Endothelial cell of umbilical vein (primary cell): ENCODE measurements around the gene CCDC107. TPM values are rescaled to one million over a fixed set of nuclear protein-coding genes. Genes with fewer than 3 reads are reported as not detected.
A peak's percentile ranks its signal among the peaks of the same experiment; 100 is the strongest.

Experiments
- BruUV-seq: library from RNA; stranded (reverse); fragments of 400-500 nt; replicated peaks from 2 replicates; lab custom pipeline; 2021; lab: Mats Ljungman, UMichigan
- CTCF ChIA-PET: fragments of 300-600, 350-600 bp; sonication (Branson Sonifier 250); formaldehyde crosslinking; loops from one replicate; lab custom pipeline; 2021; ENCODE audit warnings: antibody characterized with exemption, inconsistent platforms; lab: Charles Lee
- POLR2A ChIA-PET: fragments of 300-600, 350-600 bp; sonication (Branson Sonifier 250); formaldehyde crosslinking; loops from one replicate; lab custom pipeline; 2021; ENCODE audit warnings: antibody characterized with exemption, inconsistent platforms; lab: Charles Lee
- DNase-seq: peaks from one replicate; pipeline ENCODE4 v3.0.0-alpha.2; 2011; ENCODE audit warnings: low read depth, low spot score
- FAIRE-seq: peaks from 2 replicates; lab custom pipeline; 2011; peaks lifted over from hg19 to GRCh38; lab: Jason Lieb, UNC
- H2AFZ ChIP-seq: 2 replicates; pipeline ENCODE4 v1.6.0; 2012; ENCODE audit warnings: low read depth, low read length, control low read depth, inconsistent platforms
- H3K27ac ChIP-seq: 2 replicates; pipeline ENCODE4 v1.5.1; 2011; ENCODE audit warnings: low read depth, mild to moderate bottlenecking, control low read depth, low read length, moderate library complexity; ENCODE audit not compliant: insufficient read depth
- H3K27me3 ChIP-seq, 2 experiments: 2 replicates each; pipeline versions ENCODE4 v1.6.0 to v1.6.1; 2011; ENCODE audit warnings: low read length in 2 of 2, mixed read lengths in 1 of 2; ENCODE audit not compliant: control insufficient read depth in 2 of 2, insufficient read depth in 2 of 2
- H3K36me3 ChIP-seq, 2 experiments: 2 replicates in 1 of 2; 3 replicates in 1 of 2; pipeline ENCODE4 v1.5.1; 2011; ENCODE audit warnings: low read length in 2 of 2, mild to moderate bottlenecking in 1 of 2, moderate library complexity in 1 of 2; ENCODE audit not compliant: control insufficient read depth in 2 of 2, insufficient read depth in 2 of 2; ENCODE audit errors: extremely low read depth in 1 of 2
- H3K4me1 ChIP-seq: 3 replicates; pipeline ENCODE4 v1.5.1; 2011; ENCODE audit warnings: mild to moderate bottlenecking, low read length; ENCODE audit not compliant: control insufficient read depth, insufficient read depth; ENCODE audit errors: extremely low read depth
- H3K4me2 ChIP-seq: 2 replicates; pipeline ENCODE4 v1.6.1; 2011; ENCODE audit warnings: low read length, control low read depth, mixed read lengths; ENCODE audit not compliant: insufficient read depth
- H3K4me3 ChIP-seq, 3 experiments: fragments of 200-600 bp in 1 of 3; sonication (generic), shearing (Covaris generic) in 1 of 3; replicated peaks in 1 of 3; 2 replicates each; pipeline ENCODE4 v1.5.1; 2011 to 2016; ENCODE audit warnings: control low read depth in 3 of 3, low read length in 3 of 3, mild to moderate bottlenecking in 2 of 3, inconsistent platforms in 1 of 3, low read depth in 1 of 3, moderate library complexity in 1 of 3; ENCODE audit not compliant: insufficient read depth in 1 of 3
- H3K79me2 ChIP-seq: 2 replicates; pipeline ENCODE4 v1.6.0; 2012; ENCODE audit warnings: low read length, inconsistent platforms; ENCODE audit not compliant: control insufficient read depth, insufficient read depth
- H3K9ac ChIP-seq: replicated peaks from 2 replicates; pipeline ENCODE3; 2011; ENCODE audit warnings: low read length, control low read depth; ENCODE audit not compliant: insufficient read depth; ENCODE audit errors: extremely low read depth
- H3K9me1 ChIP-seq: replicated peaks from 3 replicates; pipeline ENCODE4 v1.6.0; 2011; ENCODE audit warnings: mild to moderate bottlenecking, low read length; ENCODE audit not compliant: control insufficient read depth, insufficient read depth; ENCODE audit errors: extremely low read depth
- H3K9me3 ChIP-seq: replicated peaks from 2 replicates; pipeline ENCODE4 v1.5.1; 2012; ENCODE audit warnings: low read length, inconsistent platforms; ENCODE audit not compliant: control insufficient read depth, insufficient read depth
- H4K20me1 ChIP-seq: replicated peaks from 2 replicates; pipeline ENCODE3; 2011; ENCODE audit warnings: mild to moderate bottlenecking, low read length; ENCODE audit not compliant: control insufficient read depth, insufficient read depth; ENCODE audit errors: extremely low read depth
- EZH2 ChIP-seq: IDR thresholded peaks from 2 replicates; pipeline ENCODE4 v1.6.1; 2012; ENCODE audit warnings: borderline replicate concordance, low read depth, mild to moderate bottlenecking, moderate library complexity, low read length, inconsistent platforms; ENCODE audit not compliant: severe bottlenecking
- FOS ChIP-seq: IDR thresholded peaks from 2 replicates; pipeline ENCODE4 v1.6.1; 2011; ENCODE audit warnings: mild to moderate bottlenecking, low read length, moderate library complexity, borderline replicate concordance; ENCODE audit not compliant: insufficient read depth
- GATA2 ChIP-seq: IDR thresholded peaks from 2 replicates; pipeline ENCODE4 v1.7.0; 2011; ENCODE audit warnings: low read depth, mild to moderate bottlenecking, moderate library complexity, mixed read lengths, low read length; ENCODE audit not compliant: insufficient read length, insufficient read depth
- JUN ChIP-seq: IDR thresholded peaks from 2 replicates; pipeline ENCODE4 v1.6.1; 2011; ENCODE audit warnings: borderline replicate concordance, low read depth; ENCODE audit not compliant: insufficient read length, insufficient read depth
- MAX ChIP-seq: IDR thresholded peaks from 2 replicates; pipeline ENCODE4 v1.6.1; 2011; ENCODE audit not compliant: insufficient read depth, insufficient read length
- MYC ChIP-seq: IDR thresholded peaks from one replicate; pipeline ENCODE4 v1.6.1; 2011; ENCODE audit warnings: mild to moderate bottlenecking, low read depth, low read length
- POLR2A ChIP-seq: IDR thresholded peaks from 2 replicates; pipeline ENCODE4 v1.6.1; 2012; ENCODE audit warnings: low read depth, mild to moderate bottlenecking, control low read depth, low read length
- POLR2AphosphoS5 ChIP-seq: IDR thresholded peaks from 2 replicates; pipeline ENCODE4 v1.6.1; 2012; ENCODE audit warnings: low read depth, mild to moderate bottlenecking, control low read depth, low read length, moderate library complexity; ENCODE audit not compliant: insufficient read depth
- dilution Hi-C: fragments of 300-500 bp; cut with MboI; formaldehyde crosslinking; loops from one replicate; pipeline ENCODE4 v1.15.0; 2019; ENCODE audit warnings: low sequenced_read_pairs; ENCODE audit not compliant: extremely low pct_ligation_motif_present
- intact Hi-C: fragments of 100-400 bp; cut with micrococcal nuclease; formaldehyde crosslinking; loops from one replicate; pipeline ENCODE4 v1.10.0; 2022
- polyA plus RNA-seq, 4 experiments: library from polyadenylated mRNA; depleted of rRNA in 3 of 4; stranded (reverse) in 3 of 4; unstranded in 1 of 4; fragments of >200 nt; gene quantifications; 2 replicates each; pipeline versions ENCODE4 v1.2.1 to v1.2.3, GENCODE V29; 2011 to 2012; ENCODE audit warnings: missing spikeins in 1 of 4
- total RNA-seq: library from RNA; stranded (reverse); gene quantifications from 2 replicates; pipeline ENCODE4 v1.2.3, GENCODE V29; 2021
- TF ChIP-seq, protein P1 (sequence below), 2 donors: IDR thresholded peaks; 1 replicate in 1 of 2; 2 replicates in 1 of 2; pipeline ENCODE4 v1.5.1; 2011; ENCODE audit warnings: low read length in 2 of 2, mild to moderate bottlenecking in 2 of 2, moderate library complexity in 2 of 2, control low read depth in 1 of 2, inconsistent platforms in 1 of 2, low read depth in 1 of 2; ENCODE audit not compliant: insufficient read depth in 1 of 2; ENCODE audit errors: extremely low read depth in 1 of 2

The CCDC107 gene
- total and polyA plus RNA-seq, 2 donors (not counting 3 experiments of a cell fraction or from before 2014, with no cell fraction given) = 13.2 to 16.0 TPM

- no peaks in the 10 kb centered on the region for H4K20me1 ChIP-seq
- no peak for FAIRE-seq
- H2AFZ ChIP-seq = peak within 1 kb of the TSS; percentile 16
Measured at GRCh38 chr9:35618325-35618727, 39.8 kb upstream of the CCDC107 start, which contains the start of gene CD72. Gene CD72 (minus strand): TSS chr9:35618413. CDS start chr9:35618303, 110 bp downstream.

More at GRCh38 chr9:35618325-35618727, 39.8 kb upstream of the CCDC107 start, which contains the start of gene CD72:
- POLR2A ChIA-PET = no interaction called here
- no peaks in the 10 kb centered on the region for H3K4me1 ChIP-seq
- dilution Hi-C loops = no loop called here
- no peak within 1 kb of the TSS for H3K4me3 ChIP-seq
- TF ChIP-seq POLR2A (no peak), GATA2 (no peak), EZH2 (no peak), MYC (no peak), MAX (no peak), POLR2AphosphoS5 (no peak), JUN (no peak), FOS (no peak)
- TF ChIP-seq, protein P1, sequence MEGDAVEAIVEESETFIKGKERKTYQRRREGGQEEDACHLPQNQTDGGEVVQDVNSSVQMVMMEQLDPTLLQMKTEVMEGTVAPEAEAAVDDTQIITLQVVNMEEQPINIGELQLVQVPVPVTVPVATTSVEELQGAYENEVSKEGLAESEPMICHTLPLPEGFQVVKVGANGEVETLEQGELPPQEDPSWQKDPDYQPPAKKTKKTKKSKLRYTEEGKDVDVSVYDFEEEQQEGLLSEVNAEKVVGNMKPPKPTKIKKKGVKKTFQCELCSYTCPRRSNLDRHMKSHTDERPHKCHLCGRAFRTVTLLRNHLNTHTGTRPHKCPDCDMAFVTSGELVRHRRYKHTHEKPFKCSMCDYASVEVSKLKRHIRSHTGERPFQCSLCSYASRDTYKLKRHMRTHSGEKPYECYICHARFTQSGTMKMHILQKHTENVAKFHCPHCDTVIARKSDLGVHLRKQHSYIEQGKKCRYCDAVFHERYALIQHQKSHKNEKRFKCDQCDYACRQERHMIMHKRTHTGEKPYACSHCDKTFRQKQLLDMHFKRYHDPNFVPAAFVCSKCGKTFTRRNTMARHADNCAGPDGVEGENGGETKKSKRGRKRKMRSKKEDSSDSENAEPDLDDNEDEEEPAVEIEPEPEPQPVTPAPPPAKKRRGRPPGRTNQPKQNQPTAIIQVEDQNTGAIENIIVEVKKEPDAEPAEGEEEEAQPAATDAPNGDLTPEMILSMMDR (IDR thresholded peaks at IDR 0.05; ENCODE audit: extremely low read depth in 1 of 2, insufficient read depth in 1 of 2, low read depth in 1 of 2, low read length in 2 of 2) = no peak
- no peaks in the 10 kb centered on the region for H3K36me3 ChIP-seq
- no peaks in the 10 kb centered on the region for H3K9me1 ChIP-seq
- H3K9me3 ChIP-seq = no peaks in the 10 kb centered on the region
- CTCF ChIA-PET = interaction anchor here (1.3 kb wide), 1 partner anchor 10 kb away, joined by 4 read pairs; no protein-coding TSS in a partner anchor
- no peak for DNase-seq
- no peak within 1 kb of the TSS for H3K4me2 ChIP-seq
- no peak within 1 kb of the TSS for H3K27ac ChIP-seq
- no TSS peak for BruUV-seq
- H3K79me2 ChIP-seq = no peaks in the 10 kb centered on the region
- intact Hi-C loops = no loop called here
- no peak within 1 kb of the TSS for H3K9ac ChIP-seq
- H3K27me3 ChIP-seq = peaks cover 31 to 39% of the 10 kb centered on the region in 2 experiments
